ENCODE data around the gene CCNK.

GRCh38 chr14:99538733-99539132 lies 57.5 kb downstream of the CCNK start:
- TF ChIP-seq CTCF (IDR thresholded peaks at IDR 0.05), result no peak
- no peak for TF ChIP-seq POLR2A (IDR thresholded peaks at IDR 0.05)

Data from uterus (tissue), 2 donors.